GM12801 (cell line): ENCODE measurements around the gene TEX47.

Experiments
- CTCF ChIP-seq: IDR thresholded peaks from one replicate; pipeline ENCODE4 v1.5.1; 2011; ENCODE audit warnings: control low read depth; ENCODE audit not compliant: insufficient read length; ENCODE audit errors: extremely low read depth

The TEX47 gene

GRCh38 chr7:88761779-88762178 lies 33.8 kb downstream of the TEX47 start:
- TF ChIP-seq CTCF: no peak

GRCh38 chr7:88760136-88760515 lies 35.4 kb downstream of the TEX47 start:
- no peak for TF ChIP-seq CTCF

- no peak for TF ChIP-seq CTCF
Measured at GRCh38 chr7:88759230-88760135, 36.1 kb downstream of the TEX47 start, which contains the start of gene ZNF804B. Gene ZNF804B (plus strand): TSS chr7:88759700. CDS start chr7:88759977, 277 bp downstream.

GRCh38 chr7:88758381-88759229 lies 36.9 kb downstream of the TEX47 start:
- TF ChIP-seq CTCF: no peak

GRCh38 chr7:88757371-88757770 lies 38.2 kb downstream of the TEX47 start:
- TF ChIP-seq CTCF: no peak

- TF ChIP-seq CTCF: no peak
Measured at GRCh38 chr7:88756802-88757201, 38.7 kb downstream of the TEX47 start.

- no peak for TF ChIP-seq CTCF
Measured at GRCh38 chr7:88746126-88746525, 49.4 kb downstream of the TEX47 start.
